H1 (cell line): Measurements from ENCODE around the gene CXCL6. TPM values are rescaled to one million over a fixed set of nuclear protein-coding genes. Genes with fewer than 3 reads are reported as not detected.

Experiments used
- CTCF ChIA-PET: fragments of 300-600 bp; sonication (Branson Sonifier 250); formaldehyde crosslinking; loops from one replicate; lab custom pipeline; 2021; ENCODE audit not compliant: partially characterized antibody; lab: Charles Lee
- POLR2A ChIA-PET: fragments of 300-600 bp; sonication (Branson Sonifier 250); formaldehyde crosslinking; loops from one replicate; lab custom pipeline; 2021; ENCODE audit warnings: inconsistent platforms; ENCODE audit not compliant: partially characterized antibody; lab: Charles Lee
- DNase-seq, 2 experiments: peaks; one replicate each; pipeline versions ENCODE4 v3.0.0 to v3.0.0-alpha.2; 2010 to 2022; ENCODE audit warnings: low spot score in 2 of 2, low read depth in 1 of 2, mixed read lengths in 1 of 2
- FAIRE-seq: peaks from 2 replicates; lab custom pipeline; 2011; peaks lifted over from hg19 to GRCh38; lab: Jason Lieb, UNC
- H2AFZ ChIP-seq: 2 replicates; pipeline ENCODE4 v1.8.1; 2012; ENCODE audit warnings: low read length, inconsistent platforms
- H2AK5ac ChIP-seq: 2 replicates; pipeline ENCODE4 v1.6.1; 2013; ENCODE audit warnings: low read depth, low read length
- H2BK120ac ChIP-seq: replicated peaks from 2 replicates; pipeline ENCODE3; 2013; ENCODE audit warnings: low read depth, low read length, inconsistent platforms
- H2BK12ac ChIP-seq: 2 replicates; pipeline ENCODE4 v1.6.1; 2013; ENCODE audit warnings: low read depth, low read length
- H2BK15ac ChIP-seq: 2 replicates; pipeline ENCODE4 v1.6.1; 2013; ENCODE audit warnings: low read length
- H2BK20ac ChIP-seq: 2 replicates; pipeline ENCODE4 v1.6.1; 2013; ENCODE audit warnings: low read length
- H2BK5ac ChIP-seq: 2 replicates; pipeline ENCODE4 v1.6.1; 2013; ENCODE audit warnings: low read depth, low read length
- H3K14ac ChIP-seq: 2 replicates; pipeline ENCODE4 v1.6.1; 2013; ENCODE audit warnings: inconsistent platforms; ENCODE audit not compliant: insufficient read length
- H3K18ac ChIP-seq: 2 replicates; pipeline ENCODE4 v1.6.1; 2013; ENCODE audit warnings: low read length; ENCODE audit errors: extremely low read depth
- H3K23ac ChIP-seq: 2 replicates; pipeline ENCODE4 v1.6.1; 2013; ENCODE audit warnings: inconsistent platforms; ENCODE audit not compliant: insufficient read length
- H3K23me2 ChIP-seq: 2 replicates; pipeline ENCODE4 v1.6.1; 2013; ENCODE audit warnings: low read depth, low read length
- H3K27ac ChIP-seq: 2 replicates; pipeline ENCODE4 v1.6.1; 2011; ENCODE audit warnings: low read depth, low read length, inconsistent platforms
- H3K27me3 ChIP-seq, 4 experiments: replicated peaks in 1 of 4; 1 replicate in 1 of 4; 2 replicates in 3 of 4; pipeline versions ENCODE4 v1.6.1 to v1.8.1; 2011 to 2013; ENCODE audit warnings: low read length in 3 of 4, mild to moderate bottlenecking in 3 of 4, inconsistent platforms in 2 of 4, mixed read lengths in 2 of 4, moderate library complexity in 1 of 4; ENCODE audit not compliant: control insufficient read depth in 3 of 4, insufficient read depth in 3 of 4; ENCODE audit errors: extremely low read depth in 1 of 4
- H3K36me3 ChIP-seq, 4 experiments: 2 replicates each; pipeline versions ENCODE4 v1.6.1 to v1.8.1; 2011 to 2013; ENCODE audit warnings: mild to moderate bottlenecking in 4 of 4, low read length in 3 of 4, moderate library complexity in 2 of 4, control low read depth in 1 of 4, inconsistent platforms in 1 of 4; ENCODE audit not compliant: insufficient read depth in 4 of 4, control insufficient read depth in 2 of 4
- H3K4ac ChIP-seq: replicated peaks from 2 replicates; pipeline ENCODE3; 2013; ENCODE audit warnings: low read length, low read depth, mixed read lengths, inconsistent platforms; ENCODE audit not compliant: insufficient read length
- H3K4me1 ChIP-seq, 4 experiments: replicated peaks in 1 of 4; 1 replicate in 1 of 4; 2 replicates in 3 of 4; pipeline versions ENCODE4 v1.6.1 to v1.8.1; 2011 to 2013; ENCODE audit warnings: low read length in 3 of 4, inconsistent platforms in 2 of 4, mixed read lengths in 1 of 4; ENCODE audit not compliant: insufficient read depth in 4 of 4, control insufficient read depth in 3 of 4
- H3K4me2 ChIP-seq, 2 experiments: 2 replicates each; pipeline versions ENCODE4 v1.6.1 to v1.8.1; 2011 to 2013; ENCODE audit warnings: low read depth in 2 of 2, low read length in 2 of 2, control low read depth in 1 of 2, inconsistent platforms in 1 of 2, mild to moderate bottlenecking in 1 of 2; ENCODE audit not compliant: insufficient read depth in 1 of 2
- H3K4me3 ChIP-seq, 4 experiments: fragments of 200-600, 300-600 bp in 1 of 4; sonication (generic), shearing (Covaris generic), sonication (Bioruptor Twin) in 1 of 4; 2 replicates each; pipeline versions ENCODE4 v1.5.1 to v1.8.1; 2011 to 2016; ENCODE audit warnings: low read length in 4 of 4, low read depth in 3 of 4, control low read depth in 2 of 4, inconsistent platforms in 2 of 4, mild to moderate bottlenecking in 2 of 4, mixed read lengths in 1 of 4, moderate library complexity in 1 of 4; ENCODE audit not compliant: insufficient read depth in 2 of 4; ENCODE audit errors: extremely low read depth in 1 of 4
- H3K56ac ChIP-seq: replicated peaks from 2 replicates; pipeline ENCODE3; 2013; ENCODE audit warnings: low read depth, mild to moderate bottlenecking, mixed read lengths, low read length, inconsistent platforms; ENCODE audit not compliant: insufficient read length
- H3K79me1 ChIP-seq: 2 replicates; pipeline ENCODE4 v1.6.1; 2013; ENCODE audit warnings: low read depth, low read length, control low read depth
- H3K79me2 ChIP-seq, 2 experiments: 2 replicates each; pipeline versions ENCODE4 v1.6.1 to v1.8.1; 2012 to 2013; ENCODE audit warnings: low read length in 2 of 2, mild to moderate bottlenecking in 2 of 2, inconsistent platforms in 1 of 2; ENCODE audit not compliant: insufficient read depth in 2 of 2, control insufficient read depth in 1 of 2
- H3K9ac ChIP-seq, 4 experiments: replicated peaks in 1 of 4; 1 replicate in 1 of 4; 2 replicates in 3 of 4; pipeline versions ENCODE4 v1.6.1 to v1.8.1; 2011 to 2013; ENCODE audit warnings: low read depth in 3 of 4, low read length in 3 of 4, control low read depth in 2 of 4, mild to moderate bottlenecking in 2 of 4, moderate library complexity in 2 of 4, inconsistent platforms in 1 of 4; ENCODE audit errors: extremely low read depth in 1 of 4
- H3K9me3 ChIP-seq, 2 experiments: 2 replicates each; pipeline versions ENCODE4 v1.6.1 to v1.8.1; 2012 to 2013; ENCODE audit warnings: mild to moderate bottlenecking in 2 of 2, moderate library complexity in 2 of 2, control low read depth in 1 of 2, inconsistent platforms in 1 of 2, low read depth in 1 of 2, low read length in 1 of 2, mixed read lengths in 1 of 2; ENCODE audit not compliant: insufficient read depth in 2 of 2
- H4K20me1 ChIP-seq, 2 experiments: replicated peaks in 1 of 2; 2 replicates each; pipeline versions ENCODE3 to v1.8.1; 2011 to 2013; ENCODE audit warnings: inconsistent platforms in 2 of 2, low read length in 2 of 2, mild to moderate bottlenecking in 1 of 2; ENCODE audit not compliant: insufficient read depth in 2 of 2, control insufficient read depth in 1 of 2
- H4K5ac ChIP-seq: 2 replicates; pipeline ENCODE4 v1.6.1; 2013; ENCODE audit warnings: low read length, low read depth, mixed read lengths, inconsistent platforms; ENCODE audit not compliant: insufficient read length
- H4K8ac ChIP-seq: 2 replicates; pipeline ENCODE4 v1.8.0; 2013; ENCODE audit warnings: mild to moderate bottlenecking, moderate library complexity, low read length, inconsistent platforms; ENCODE audit not compliant: insufficient read depth; ENCODE audit errors: extremely low read depth
- H4K91ac ChIP-seq: replicated peaks from 2 replicates; pipeline ENCODE3; 2013; ENCODE audit warnings: low read length, mixed read lengths, inconsistent platforms; ENCODE audit not compliant: insufficient read length
- CBX8 ChIP-seq: fragments of 300-800, 300-1000 bp; sonication (generic); IDR thresholded peaks from 2 replicates; pipeline ENCODE4 v1.7.1; 2016; ENCODE audit warnings: low read depth, low read length, borderline replicate concordance
- CTBP2 ChIP-seq: IDR thresholded peaks from 2 replicates; pipeline ENCODE4 v1.7.0; 2011; ENCODE audit warnings: borderline replicate concordance, mild to moderate bottlenecking, moderate library complexity, mixed read lengths, low read length; ENCODE audit not compliant: insufficient read depth, insufficient read length
- JUND ChIP-seq: IDR thresholded peaks from 2 replicates; pipeline ENCODE4 v1.6.1; 2011; ENCODE audit warnings: mild to moderate bottlenecking, improper control_type of control experiment, low read length
- KDM1A ChIP-seq: fragments of 200-600, 300-600 bp; sonication (generic); IDR thresholded peaks from 2 replicates; pipeline ENCODE4 v1.7.1; 2016; ENCODE audit warnings: mild to moderate bottlenecking, low read length, borderline replicate concordance
- RFX5 ChIP-seq: IDR thresholded peaks from 2 replicates; pipeline ENCODE4 v1.6.1; 2011; ENCODE audit warnings: low read depth, low read length, improper control_type of control experiment, borderline replicate concordance
- RXRA ChIP-seq: IDR thresholded peaks from 2 replicates; pipeline ENCODE4 v1.6.1; 2011; ENCODE audit warnings: low read depth, mild to moderate bottlenecking, low read length, moderate library complexity; ENCODE audit not compliant: insufficient read depth
- SIRT6 ChIP-seq: IDR thresholded peaks from one replicate; pipeline ENCODE4 v1.7.1; 2012; ENCODE audit warnings: low read length, inconsistent platforms
- SP1 ChIP-seq: IDR thresholded peaks from 2 replicates; pipeline ENCODE4 v1.6.1; 2011; ENCODE audit warnings: low read depth, low read length
- SRF ChIP-seq: IDR thresholded peaks from 2 replicates; pipeline ENCODE4 v1.6.1; 2011; ENCODE audit warnings: mild to moderate bottlenecking, low read depth, low read length, moderate library complexity
- ZNF274 ChIP-seq: IDR thresholded peaks from 2 replicates; pipeline ENCODE4 v1.7.0; 2012; ENCODE audit warnings: low read length, borderline replicate concordance; ENCODE audit errors: extremely low read depth
- WGBS, 2 experiments: shearing (Covaris generic) in 1 of 2; methylation state at CpG; one replicate each; pipeline versions ENCODE4 v1.1.6 to v1.1.7; 2013 to 2015; ENCODE audit warnings: low lambda C conversion rate in 2 of 2, mixed read lengths in 2 of 2, inconsistent platforms in 1 of 2, low coverage in 1 of 2, missing lambda C conversion rate in 1 of 2; ENCODE audit not compliant: insufficient replicate concordance in 2 of 2, insufficient coverage in 1 of 2, insufficient read length in 1 of 2; ENCODE audit errors: extremely low coverage in 1 of 2, missing lambda C conversion rate in 1 of 2; 5-methylcytosine and 5-hydroxymethylcytosine counted together
- polyA plus RNA-seq, 7 experiments: library from polyadenylated mRNA; depleted of rRNA in 3 of 7; stranded (reverse) in 5 of 7; unstranded in 2 of 7; fragments of >200 nt in 5 of 7; fragments of 200-250 nt in 2 of 7; gene quantifications; 1 replicate in 5 of 7; 2 replicates in 1 of 7; 4 replicates in 1 of 7; pipeline versions ENCODE4 v1.2.1 to v1.2.3, GENCODE V29; 2011 to 2013; ENCODE audit warnings: missing spikeins in 2 of 7, mixed read lengths in 2 of 7
- total RNA-seq: library from RNA; stranded (reverse); fragmentation: NEBNext Ultra II Directional; extraction: Animal tissue kit (Norgen Biotek cat#: 25700); gene quantifications from 2 replicates; pipeline ENCODE4 v1.2.1, GENCODE V29; 2021
- TF ChIP-seq, protein P1 (sequence below): IDR thresholded peaks from 2 replicates; pipeline ENCODE4 v1.6.1; 2012; ENCODE audit warnings: low read length, inconsistent platforms

CXCL6 gene
- total and polyA plus RNA-seq, 2 of the 8 experiments (the other 6 are each of a cell fraction or from before 2014, with no cell fraction given), result 6.3 to 8.0 TPM

- H3K9ac ChIP-seq, result no peak overlapping the region
- H3K4ac ChIP-seq, result no peak overlapping the region
- no peak overlapping the region for H2BK15ac ChIP-seq
- no peak overlapping the region for H3K27ac ChIP-seq
- no peaks in the 10 kb centered on the region for H3K79me1 ChIP-seq
- H2BK120ac ChIP-seq, result no peak overlapping the region
- no peak overlapping the region for H2BK5ac ChIP-seq
- 79% methylated on average over 2 of the region's 2 CpGs; no CpG with 5 or more reads in 1 of the 2 experiments for WGBS, 2 experiments
- no peak overlapping the region for H2BK12ac ChIP-seq
- no peak for DNase-seq
- H3K4me3 ChIP-seq, result no peak overlapping the region
- ChIA-PET CTCF (interaction anchor here (1.4 to 3.2 kb wide), 5 partner anchors 26 to 269 kb away, joined by 4 to 19 read pairs (median 5); partner anchors contain the start of genes CXCL3 and CXCL5), POLR2A (no interaction called here)
- H3K79me2 ChIP-seq, result no peaks in the 10 kb centered on the region
- H3K23me2 ChIP-seq, result peaks cover 5% of the 10 kb centered on the region; the same call in 1 of the 2 replicates
- H2AFZ ChIP-seq, result no peak overlapping the region
- no peak overlapping the region for H3K18ac ChIP-seq
- H3K23ac ChIP-seq, result no peak overlapping the region
- FAIRE-seq, result no peak
- no peak overlapping the region for H3K14ac ChIP-seq
- peaks cover 0 to 22% (median 11%) of the 10 kb centered on the region in 4 experiments; a peak in 6 of 7 replicates for H3K27me3 ChIP-seq
- H3K4me2 ChIP-seq, result no peak overlapping the region
- H4K91ac ChIP-seq, result no peak overlapping the region
- no peaks in the 10 kb centered on the region for H4K20me1 ChIP-seq
- H3K9me3 ChIP-seq, result no peaks in the 10 kb centered on the region
- H3K56ac ChIP-seq, result no peak overlapping the region
- H4K8ac ChIP-seq, result no peak overlapping the region
- H4K5ac ChIP-seq, result no peak overlapping the region
- H3K4me1 ChIP-seq, result peaks cover 0 to 4% (median 2%) of the 10 kb centered on the region in 4 experiments; a peak in 3 of 7 replicates
- no peak overlapping the region for H2AK5ac ChIP-seq
- no peaks in the 10 kb centered on the region for H3K36me3 ChIP-seq
- no peak overlapping the region for H2BK20ac ChIP-seq
- TF ChIP-seq SIRT6 (no peak), KDM1A (no peak), SP1 (no peak), JUND (no peak), SRF (no peak), ZNF274 (no peak), CBX8 (no peak), RXRA (no peak), CTBP2 (no peak), RFX5 (no peak)
- TF ChIP-seq, protein P1, sequence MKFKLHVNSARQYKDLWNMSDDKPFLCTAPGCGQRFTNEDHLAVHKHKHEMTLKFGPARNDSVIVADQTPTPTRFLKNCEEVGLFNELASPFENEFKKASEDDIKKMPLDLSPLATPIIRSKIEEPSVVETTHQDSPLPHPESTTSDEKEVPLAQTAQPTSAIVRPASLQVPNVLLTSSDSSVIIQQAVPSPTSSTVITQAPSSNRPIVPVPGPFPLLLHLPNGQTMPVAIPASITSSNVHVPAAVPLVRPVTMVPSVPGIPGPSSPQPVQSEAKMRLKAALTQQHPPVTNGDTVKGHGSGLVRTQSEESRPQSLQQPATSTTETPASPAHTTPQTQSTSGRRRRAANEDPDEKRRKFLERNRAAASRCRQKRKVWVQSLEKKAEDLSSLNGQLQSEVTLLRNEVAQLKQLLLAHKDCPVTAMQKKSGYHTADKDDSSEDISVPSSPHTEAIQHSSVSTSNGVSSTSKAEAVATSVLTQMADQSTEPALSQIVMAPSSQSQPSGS, result no peak
Measured at GRCh38 chr4:73866246-73866645, 29.8 kb downstream of the CXCL6 start.
